ENCODE measurements around the gene TMEM271.

The TMEM271 gene

DNA sequence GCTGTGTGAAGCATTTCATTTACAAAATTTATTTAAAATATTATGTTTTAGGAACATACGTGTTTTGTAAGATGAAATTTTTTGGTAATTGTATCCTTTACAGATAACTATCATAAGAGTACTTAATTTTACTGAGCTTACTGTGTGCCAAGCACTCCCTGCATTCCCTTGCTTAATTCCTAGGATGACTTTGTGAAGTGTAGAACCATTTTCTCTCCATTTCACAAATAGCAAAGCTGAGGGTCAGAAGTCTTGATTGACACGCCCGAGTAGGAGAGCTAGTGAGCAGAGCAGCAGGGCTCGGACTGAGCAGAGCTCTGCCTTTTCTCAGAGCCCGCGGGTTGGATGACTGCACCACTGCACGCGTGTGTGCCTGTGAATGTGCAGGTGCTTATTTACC lies 46.5 kb downstream of the TMEM271 start:
- Mint-ChIP-seq H3K4me3 (no peak overlapping the region), H3K27me3 (no peaks in the 10 kb centered on the region), H3K9me3 (ENCODE audit: low read depth) (no peaks in the 10 kb centered on the region), H3K36me3 (peaks cover 19% of the 10 kb centered on the region), H3K27ac (no peak overlapping the region), H3K4me1 (ENCODE audit: low read depth) (peaks cover 2% of the 10 kb centered on the region)

DNA sequence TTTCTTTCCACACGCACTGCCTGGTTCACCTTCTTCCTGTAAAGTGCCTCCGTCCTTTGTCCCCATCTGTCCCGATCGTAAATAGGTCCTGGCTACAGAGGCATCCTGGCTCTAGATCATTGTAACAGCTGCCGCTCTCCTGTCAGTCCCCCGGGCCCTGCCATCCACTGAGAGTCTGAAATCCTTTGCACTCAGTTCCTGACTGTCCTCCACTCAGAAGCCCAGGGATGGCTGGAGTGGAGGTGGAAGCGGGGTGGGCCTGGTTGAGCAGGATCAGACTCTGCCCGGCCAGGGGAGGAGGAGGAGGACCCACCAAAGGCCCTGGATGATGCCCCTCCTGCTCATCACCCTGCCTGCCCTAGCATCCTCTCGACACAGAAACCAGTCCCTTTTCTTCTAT lies 47.3 kb downstream of the TMEM271 start:
- no peaks in the 10 kb centered on the region for H3K27me3 Mint-ChIP-seq
- no peak overlapping the region for H3K4me3 Mint-ChIP-seq
- peaks cover 21% of the 10 kb centered on the region for H3K36me3 Mint-ChIP-seq
- H3K9me3 Mint-ChIP-seq (ENCODE audit: low read depth), result no peaks in the 10 kb centered on the region
- H3K4me1 Mint-ChIP-seq (ENCODE audit: low read depth), result peaks cover 2% of the 10 kb centered on the region
- H3K27ac Mint-ChIP-seq, result no peak overlapping the region

DNA sequence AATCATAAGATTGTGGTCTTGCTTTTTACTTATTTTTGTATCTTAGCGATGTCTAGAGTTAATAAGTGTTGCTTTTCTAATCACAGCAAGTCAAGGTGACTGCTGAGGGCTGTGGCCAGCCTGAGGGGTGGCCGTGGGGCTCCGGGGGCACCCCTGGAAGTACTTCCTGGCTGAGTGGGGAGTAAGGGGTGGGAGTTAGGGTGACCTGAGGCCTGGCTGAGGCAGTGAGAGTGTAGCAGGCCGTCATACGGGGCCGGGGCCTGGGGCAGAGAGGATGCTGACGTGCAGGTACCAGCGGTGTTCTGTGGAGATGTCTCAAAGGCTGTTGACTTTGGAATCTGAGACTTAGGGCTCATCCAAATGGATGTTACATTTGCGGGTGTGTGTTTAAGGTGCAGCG lies 47.8 kb downstream of the TMEM271 start:
- H3K9me3 Mint-ChIP-seq (ENCODE audit: low read depth), result no peaks in the 10 kb centered on the region
- H3K4me1 Mint-ChIP-seq (ENCODE audit: low read depth), result peaks cover 2% of the 10 kb centered on the region

DNA sequence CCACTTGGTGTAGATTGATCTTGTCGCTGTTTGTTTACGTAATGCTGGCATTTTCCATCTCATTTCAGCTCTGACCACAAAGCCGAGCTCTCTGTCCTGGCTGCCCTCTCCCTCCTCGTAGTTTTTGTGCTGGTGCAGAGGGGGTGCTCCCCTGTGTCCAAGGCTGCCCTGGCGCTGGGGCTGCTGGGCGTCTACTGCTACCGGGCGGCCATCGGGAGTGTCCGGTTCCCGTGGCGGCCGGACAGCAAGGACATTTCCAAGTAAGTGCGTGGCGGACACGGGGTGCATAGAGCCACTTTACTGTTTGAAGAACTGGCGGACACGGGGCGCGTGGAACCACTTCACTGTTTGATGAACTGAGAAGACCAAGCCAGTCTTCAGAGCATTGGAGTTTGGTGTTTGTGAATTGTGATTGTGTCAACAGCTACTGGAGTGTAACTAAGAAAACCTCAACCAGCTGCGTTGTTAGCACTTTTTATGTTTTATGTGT lies 49.1 kb downstream of the TMEM271 start:
- Mint-ChIP-seq H3K36me3 (peaks cover 16% of the 10 kb centered on the region), H3K27ac (no peak overlapping the region), H3K4me1 (ENCODE audit: low read depth) (peaks cover 2% of the 10 kb centered on the region), H3K27me3 (no peaks in the 10 kb centered on the region), H3K4me3 (no peak overlapping the region), H3K9me3 (ENCODE audit: low read depth) (no peaks in the 10 kb centered on the region)

More for the DNA sequence above, 47.8 kb downstream of the TMEM271 start:
- Mint-ChIP-seq H3K27me3 (no peaks in the 10 kb centered on the region), H3K4me3 (no peak overlapping the region), H3K27ac (no peak overlapping the region), H3K36me3 (peaks cover 21% of the 10 kb centered on the region)

DNA sequence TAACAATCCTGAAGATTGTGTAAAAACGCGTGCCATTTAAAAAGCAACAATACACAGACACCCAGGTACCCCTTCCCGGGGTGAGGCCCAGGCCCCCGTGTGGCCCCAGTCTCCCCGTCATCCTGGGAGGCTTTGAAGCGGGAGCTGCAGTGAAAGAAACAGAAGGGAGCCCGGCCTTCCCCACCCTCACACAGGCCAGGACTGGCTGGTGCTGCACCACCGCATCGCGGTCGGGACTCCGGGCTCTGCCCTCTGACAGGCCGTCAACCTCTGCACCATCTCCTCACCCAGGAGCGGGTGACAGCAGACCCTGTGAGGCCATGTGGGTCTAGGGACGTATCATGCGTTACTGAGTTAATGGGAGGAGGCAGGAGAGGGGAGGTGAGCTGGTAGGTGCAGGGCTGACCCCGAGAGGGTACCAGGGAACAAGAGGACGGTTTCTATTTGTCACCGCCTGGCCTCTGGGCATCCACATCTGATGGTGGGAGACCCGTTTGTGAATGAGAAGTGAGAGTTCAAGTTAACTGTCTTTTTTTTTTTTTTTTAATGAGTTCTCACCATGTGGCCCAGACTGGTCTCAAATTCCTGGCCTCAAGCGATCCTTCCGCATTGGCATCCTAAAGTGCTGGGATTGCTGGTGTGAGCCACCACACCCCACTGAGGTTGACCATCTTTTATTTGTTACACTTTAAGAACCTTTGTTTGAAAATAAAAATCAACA lies 49.7 kb downstream of the TMEM271 start:
- peaks cover 16% of the 10 kb centered on the region for H3K36me3 Mint-ChIP-seq
- H3K27ac Mint-ChIP-seq, result no peak overlapping the region
- H3K4me1 Mint-ChIP-seq (ENCODE audit: low read depth), result peaks cover 2% of the 10 kb centered on the region
- H3K9me3 Mint-ChIP-seq (ENCODE audit: low read depth), result no peaks in the 10 kb centered on the region
- H3K27me3 Mint-ChIP-seq, result no peaks in the 10 kb centered on the region
- H3K4me3 Mint-ChIP-seq, result no peak overlapping the region

DNA sequence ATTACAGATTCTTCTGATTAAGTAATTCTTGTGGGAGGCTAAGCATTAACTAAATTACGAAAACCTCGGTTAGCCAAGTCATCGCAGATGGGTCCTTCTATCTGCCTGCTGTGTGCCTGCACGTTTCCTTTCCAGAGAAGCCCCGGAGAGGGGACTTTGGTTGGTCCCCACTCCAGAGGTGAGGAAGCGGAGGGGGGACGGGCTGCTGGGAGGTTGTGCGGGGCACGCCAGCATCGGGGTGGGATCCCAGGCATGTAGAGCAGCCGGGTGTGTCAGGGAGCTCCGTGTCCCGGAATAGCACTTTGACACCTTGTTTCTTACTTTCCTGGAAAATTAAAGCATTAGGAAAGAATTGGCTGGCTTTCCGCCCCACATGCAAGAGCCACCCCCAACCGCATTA lies 50.4 kb downstream of the TMEM271 start:
- Mint-ChIP-seq H3K9me3 (ENCODE audit: low read depth) (no peaks in the 10 kb centered on the region), H3K27me3 (no peaks in the 10 kb centered on the region), H3K36me3 (peaks cover 16% of the 10 kb centered on the region), H3K4me1 (ENCODE audit: low read depth) (peaks cover 2% of the 10 kb centered on the region), H3K4me3 (no peak overlapping the region), H3K27ac (no peak overlapping the region)

DNA sequence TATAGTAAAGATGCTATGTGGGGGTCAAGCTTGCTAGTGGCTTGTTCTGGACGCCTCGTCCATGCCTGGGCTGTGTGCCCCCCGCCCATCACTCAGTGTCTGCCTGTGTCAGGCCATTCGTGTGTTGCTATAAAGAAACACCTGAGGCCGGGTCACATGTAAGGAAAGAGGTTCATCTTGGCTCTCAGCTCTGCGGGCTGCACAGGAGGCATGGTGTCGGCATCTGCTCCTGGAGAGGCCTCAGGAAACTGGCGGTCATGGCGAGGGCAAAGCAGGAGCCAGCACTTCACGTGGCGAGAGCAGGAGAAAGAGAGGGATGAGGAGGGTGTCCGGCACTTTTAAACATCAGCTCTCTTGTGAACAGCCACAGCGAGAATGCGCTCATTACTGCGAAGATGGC lies 51.9 kb downstream of the TMEM271 start:
- H3K27ac Mint-ChIP-seq, result no peak overlapping the region
- peaks cover 1% of the 10 kb centered on the region for H3K4me1 Mint-ChIP-seq (ENCODE audit: low read depth)
- H3K27me3 Mint-ChIP-seq, result no peaks in the 10 kb centered on the region
- no peak overlapping the region for H3K4me3 Mint-ChIP-seq
- no peaks in the 10 kb centered on the region for H3K9me3 Mint-ChIP-seq (ENCODE audit: low read depth)
- H3K36me3 Mint-ChIP-seq, result peaks cover 13% of the 10 kb centered on the region
